K562 (cell line): ENCODE measurements around the gene SNX27. TPM values are rescaled to one million over a fixed set of nuclear protein-coding genes. Genes with fewer than 3 reads are reported as not detected.
A peak's percentile ranks its signal among the peaks of the same experiment; 100 is the strongest.

Experiments used
- DNMT1 ChIP-seq: fragments of 450-650 bp; IDR thresholded peaks from 2 replicates; pipeline ENCODE4 v1.6.1; 2016; ENCODE audit warnings: antibody characterized with exemption, mild to moderate bottlenecking
- ETV5 ChIP-seq: sonication (generic); formaldehyde crosslinking; IDR thresholded peaks from 2 replicates; pipeline ENCODE4 v1.4.0; 2020; ENCODE audit warnings: low read depth, mild to moderate bottlenecking, missing genetic modification reagents
- HDAC1 ChIP-seq, 2 experiments: fragments of 450-650 bp; IDR thresholded peaks; 2 replicates each; pipeline ENCODE4 v1.6.1; 2016 to 2017; ENCODE audit warnings: inconsistent platforms in 1 of 2, mild to moderate bottlenecking in 1 of 2, moderate library complexity in 1 of 2
- LEF1 ChIP-seq: fragments of 450-650 bp; IDR thresholded peaks from 2 replicates; pipeline ENCODE4 v1.6.1; 2016; ENCODE audit warnings: mild to moderate bottlenecking
- NFRKB ChIP-seq: fragments of 450-650 bp; IDR thresholded peaks from 2 replicates; pipeline ENCODE4 v1.6.1; 2016; ENCODE audit warnings: low read depth
- RFX7 ChIP-seq: fragments of 250-450 bp; sonication (Bioruptor Pico); IDR thresholded peaks from 2 replicates; pipeline ENCODE4 v1.5.1; 2021; ENCODE audit warnings: mild to moderate bottlenecking
- ZBTB17 ChIP-seq: fragments of 450-650 bp; formaldehyde crosslinking; IDR thresholded peaks from 2 replicates; pipeline ENCODE4 v1.4.0; 2020; ENCODE audit warnings: mild to moderate bottlenecking
- ZBTB7A ChIP-seq: IDR thresholded peaks from 2 replicates; pipeline ENCODE4 v1.6.1; 2011; ENCODE audit warnings: low read depth, mild to moderate bottlenecking, low read length, moderate library complexity, borderline replicate concordance; ENCODE audit not compliant: control insufficient read depth
- ZNF165 ChIP-seq: fragments of 250-450 bp; sonication (Bioruptor Pico); IDR thresholded peaks from 2 replicates; pipeline ENCODE4 v1.4.0; 2020; ENCODE audit warnings: borderline replicate concordance
- ZNF318 ChIP-seq, 2 experiments: fragments of 450-650 bp; IDR thresholded peaks; 2 replicates each; pipeline ENCODE4 v1.6.1; 2016; ENCODE audit warnings: mild to moderate bottlenecking in 2 of 2, borderline replicate concordance in 1 of 2, low read depth in 1 of 2, moderate library complexity in 1 of 2
- ZNF780A ChIP-seq: fragments of 250-450 bp; sonication (Bioruptor Pico); IDR thresholded peaks from 2 replicates; pipeline ENCODE4 v1.5.0; 2021; ENCODE audit warnings: mild to moderate bottlenecking
- polyA plus RNA-seq, 8 experiments: library from polyadenylated mRNA; depleted of rRNA in 4 of 8; stranded (reverse) in 5 of 8; unstranded in 3 of 8; fragments of >200 nt; fragmentation: Nextera tagmentation in 2 of 8; fragmentation: Illumina TruSeq in 1 of 8; extraction: Ambion mirVana in 2 of 8; extraction: Trizol in 1 of 8; gene quantifications; 2 replicates each; pipeline versions ENCODE4 v1.2.1 to v1.2.3, GENCODE V29; 2011 to 2014; ENCODE audit warnings: inconsistent platforms in 1 of 8, missing spikeins in 1 of 8
- total RNA-seq, 7 experiments: library from RNA; depleted of rRNA in 6 of 7; stranded (reverse); fragments of >200 nt in 6 of 7; fragmentation: Illumina TruSeq in 2 of 7; extraction: Trizol in 2 of 7; gene quantifications; 2 replicates each; pipeline versions ENCODE4 v1.2.1 to v1.2.3, GENCODE V29; 2011 to 2021; ENCODE audit warnings: low replicate concordance in 1 of 7
- TF ChIP-seq, protein P1 (sequence below): fragments of 250-450 bp; sonication (Bioruptor Pico); IDR thresholded peaks from 2 replicates; pipeline ENCODE4 v1.8.0; 2021; ENCODE audit warnings: moderate library complexity, mild to moderate bottlenecking, inconsistent platforms
- TF ChIP-seq, protein P2 (sequence below): fragments of 450-650 bp; IDR thresholded peaks from 2 replicates; pipeline ENCODE4 v1.6.1; 2016; ENCODE audit warnings: mild to moderate bottlenecking
- TF ChIP-seq, protein P3 (sequence below): sonication (generic); formaldehyde crosslinking; IDR thresholded peaks from 2 replicates; pipeline ENCODE4 v1.8.0; 2022; ENCODE audit warnings: missing genetic modification reagents, mild to moderate bottlenecking, borderline replicate concordance

Gene SNX27
- total and polyA plus RNA-seq, 9 of the 15 experiments (the other 6 are each of a cell fraction or from before 2014, with no cell fraction given): 4.5 to 18.7 (median 10.1) TPM

- TF ChIP-seq, protein P1, sequence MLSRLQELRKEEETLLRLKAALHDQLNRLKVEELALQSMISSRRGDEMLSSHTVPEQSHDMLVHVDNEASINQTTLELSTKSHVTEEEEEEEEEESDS (CRISPR knock-in tag): no peak
- TF ChIP-seq HDAC1 (IDR thresholded peaks at IDR 0.05) (peak in 1 of 2 experiments; percentile 92; a peak in 2 of 4 replicates), ZBTB7A (no peak; the same call in 1 of the 2 replicates), ZNF165 (no peak), NFRKB (no peak), ETV5 (CRISPR knock-in tag) (no peak), ZNF780A (no peak), ZNF318 (IDR thresholded peaks at IDR 0.05; ENCODE audit: borderline replicate concordance in 1 of 2, low read depth in 1 of 2) (no peak), LEF1 (no peak), RFX7 (no peak), DNMT1 (no peak), ZBTB17 (CRISPR knock-in tag) (peak; percentile 66; the same call in 1 of the 2 replicates)
- TF ChIP-seq, protein P2, sequence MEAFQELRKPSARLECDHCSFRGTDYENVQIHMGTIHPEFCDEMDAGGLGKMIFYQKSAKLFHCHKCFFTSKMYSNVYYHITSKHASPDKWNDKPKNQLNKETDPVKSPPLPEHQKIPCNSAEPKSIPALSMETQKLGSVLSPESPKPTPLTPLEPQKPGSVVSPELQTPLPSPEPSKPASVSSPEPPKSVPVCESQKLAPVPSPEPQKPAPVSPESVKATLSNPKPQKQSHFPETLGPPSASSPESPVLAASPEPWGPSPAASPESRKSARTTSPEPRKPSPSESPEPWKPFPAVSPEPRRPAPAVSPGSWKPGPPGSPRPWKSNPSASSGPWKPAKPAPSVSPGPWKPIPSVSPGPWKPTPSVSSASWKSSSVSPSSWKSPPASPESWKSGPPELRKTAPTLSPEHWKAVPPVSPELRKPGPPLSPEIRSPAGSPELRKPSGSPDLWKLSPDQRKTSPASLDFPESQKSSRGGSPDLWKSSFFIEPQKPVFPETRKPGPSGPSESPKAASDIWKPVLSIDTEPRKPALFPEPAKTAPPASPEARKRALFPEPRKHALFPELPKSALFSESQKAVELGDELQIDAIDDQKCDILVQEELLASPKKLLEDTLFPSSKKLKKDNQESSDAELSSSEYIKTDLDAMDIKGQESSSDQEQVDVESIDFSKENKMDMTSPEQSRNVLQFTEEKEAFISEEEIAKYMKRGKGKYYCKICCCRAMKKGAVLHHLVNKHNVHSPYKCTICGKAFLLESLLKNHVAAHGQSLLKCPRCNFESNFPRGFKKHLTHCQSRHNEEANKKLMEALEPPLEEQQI: peak; percentile 81
- TF ChIP-seq, protein P3, sequence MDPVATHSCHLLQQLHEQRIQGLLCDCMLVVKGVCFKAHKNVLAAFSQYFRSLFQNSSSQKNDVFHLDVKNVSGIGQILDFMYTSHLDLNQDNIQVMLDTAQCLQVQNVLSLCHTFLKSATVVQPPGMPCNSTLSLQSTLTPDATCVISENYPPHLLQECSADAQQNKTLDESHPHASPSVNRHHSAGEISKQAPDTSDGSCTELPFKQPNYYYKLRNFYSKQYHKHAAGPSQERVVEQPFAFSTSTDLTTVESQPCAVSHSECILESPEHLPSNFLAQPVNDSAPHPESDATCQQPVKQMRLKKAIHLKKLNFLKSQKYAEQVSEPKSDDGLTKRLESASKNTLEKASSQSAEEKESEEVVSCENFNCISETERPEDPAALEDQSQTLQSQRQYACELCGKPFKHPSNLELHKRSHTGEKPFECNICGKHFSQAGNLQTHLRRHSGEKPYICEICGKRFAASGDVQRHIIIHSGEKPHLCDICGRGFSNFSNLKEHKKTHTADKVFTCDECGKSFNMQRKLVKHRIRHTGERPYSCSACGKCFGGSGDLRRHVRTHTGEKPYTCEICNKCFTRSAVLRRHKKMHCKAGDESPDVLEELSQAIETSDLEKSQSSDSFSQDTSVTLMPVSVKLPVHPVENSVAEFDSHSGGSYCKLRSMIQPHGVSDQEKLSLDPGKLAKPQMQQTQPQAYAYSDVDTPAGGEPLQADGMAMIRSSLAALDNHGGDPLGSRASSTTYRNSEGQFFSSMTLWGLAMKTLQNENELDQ (CRISPR knock-in tag): no peak
Observed at GRCh38 chr1:151714820-151715725, 103.2 kb downstream of the SNX27 start (continued).
